HFFc6 (cell line): Measurements from ENCODE around the gene LIG1. TPM values are rescaled to one million over a fixed set of nuclear protein-coding genes. Genes with fewer than 3 reads are reported as not detected.

Source experiments
- DNase-seq: peaks from one replicate; pipeline ENCODE4 v3.0.0-alpha.2; 2018
- H3K27ac Mint-ChIP-seq: 2 replicates; pipeline ENCODE4 v1.8.0; 2020; ENCODE audit warnings: mild to moderate bottlenecking, mixed read lengths
- H3K27me3 Mint-ChIP-seq: 2 replicates; pipeline ENCODE4 v1.8.0; 2021; ENCODE audit warnings: mild to moderate bottlenecking, moderate library complexity, mixed read lengths; ENCODE audit not compliant: insufficient read depth
- H3K36me3 Mint-ChIP-seq: 2 replicates; pipeline ENCODE4 v1.8.0; 2021; ENCODE audit warnings: low read depth, mixed read lengths
- H3K4me1 Mint-ChIP-seq: 2 replicates; pipeline ENCODE4 v1.8.0; 2020; ENCODE audit warnings: low read depth, mixed read lengths
- H3K4me3 Mint-ChIP-seq: 2 replicates; pipeline ENCODE4 v1.8.0; 2020; ENCODE audit warnings: mild to moderate bottlenecking, moderate library complexity, mixed read lengths
- H3K9me3 Mint-ChIP-seq: 2 replicates; pipeline ENCODE4 v1.8.0; 2020; ENCODE audit warnings: mild to moderate bottlenecking, mixed read lengths
- total RNA-seq, 6 experiments: library from RNA; stranded (reverse); fragmentation: NEBNext Ultra II Directional; extraction: Animal tissue kit (Norgen Biotek cat#: 25700); gene quantifications; 2 replicates in 1 of 6; 3 replicates in 5 of 6; pipeline ENCODE4 v1.2.3, GENCODE V29; 2021
- TF ChIP-seq, protein P1 (sequence below): fragments of 200-600 bp; sonication (generic); IDR thresholded peaks from 2 replicates; pipeline ENCODE4 v1.5.0; 2021; ENCODE audit warnings: antibody characterized with exemption, mild to moderate bottlenecking

The LIG1 gene
- total RNA-seq, 6 experiments from 2014 or later = 25.9 to 55.8 (median 48.1) TPM

DNA sequence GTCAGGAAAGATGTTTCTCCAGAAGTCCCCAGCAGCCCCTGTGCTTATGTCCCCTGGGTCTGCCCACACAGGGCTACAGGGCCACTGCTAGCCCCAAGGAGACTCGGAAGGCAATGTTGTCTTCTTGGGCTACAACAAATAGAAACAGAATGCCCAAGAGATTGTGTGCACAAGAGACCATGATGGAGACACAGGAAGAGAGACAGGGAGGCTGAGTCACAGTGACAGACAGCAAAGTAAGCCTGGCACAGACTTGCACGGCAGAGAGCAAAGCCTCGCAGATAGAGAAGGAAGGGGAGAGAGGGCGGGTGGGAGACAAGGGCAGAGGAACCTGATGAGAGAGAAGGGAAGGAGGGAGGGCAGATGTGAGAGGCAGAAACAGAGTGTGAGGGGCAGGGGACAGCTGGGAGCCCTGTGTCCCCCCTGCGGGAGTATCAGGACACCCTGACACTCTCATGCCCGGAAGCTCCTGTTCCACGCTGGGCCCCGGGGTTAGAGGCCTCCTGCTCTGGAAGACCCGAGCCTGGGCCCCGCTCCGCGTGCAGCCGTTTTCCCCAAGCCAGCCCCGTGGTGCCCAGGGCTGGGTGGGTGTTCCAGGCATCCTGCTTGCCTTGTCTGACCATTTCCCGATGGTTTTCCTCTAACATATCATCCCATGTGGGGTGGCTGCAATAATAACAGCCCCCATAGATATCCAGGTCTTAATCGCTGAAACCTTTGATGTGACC lies 56.8 kb downstream of the LIG1 start:
- Mint-ChIP-seq H3K4me1 (peaks cover 15% of the 10 kb centered on the region), H3K4me3 (no peak overlapping the region), H3K9me3 (no peaks in the 10 kb centered on the region), H3K36me3 (peaks cover 8% of the 10 kb centered on the region; the same call in 1 of the 2 replicates), H3K27ac (peak overlapping the region; percentile 42), H3K27me3 (no peaks in the 10 kb centered on the region)
- TF ChIP-seq, protein P1, sequence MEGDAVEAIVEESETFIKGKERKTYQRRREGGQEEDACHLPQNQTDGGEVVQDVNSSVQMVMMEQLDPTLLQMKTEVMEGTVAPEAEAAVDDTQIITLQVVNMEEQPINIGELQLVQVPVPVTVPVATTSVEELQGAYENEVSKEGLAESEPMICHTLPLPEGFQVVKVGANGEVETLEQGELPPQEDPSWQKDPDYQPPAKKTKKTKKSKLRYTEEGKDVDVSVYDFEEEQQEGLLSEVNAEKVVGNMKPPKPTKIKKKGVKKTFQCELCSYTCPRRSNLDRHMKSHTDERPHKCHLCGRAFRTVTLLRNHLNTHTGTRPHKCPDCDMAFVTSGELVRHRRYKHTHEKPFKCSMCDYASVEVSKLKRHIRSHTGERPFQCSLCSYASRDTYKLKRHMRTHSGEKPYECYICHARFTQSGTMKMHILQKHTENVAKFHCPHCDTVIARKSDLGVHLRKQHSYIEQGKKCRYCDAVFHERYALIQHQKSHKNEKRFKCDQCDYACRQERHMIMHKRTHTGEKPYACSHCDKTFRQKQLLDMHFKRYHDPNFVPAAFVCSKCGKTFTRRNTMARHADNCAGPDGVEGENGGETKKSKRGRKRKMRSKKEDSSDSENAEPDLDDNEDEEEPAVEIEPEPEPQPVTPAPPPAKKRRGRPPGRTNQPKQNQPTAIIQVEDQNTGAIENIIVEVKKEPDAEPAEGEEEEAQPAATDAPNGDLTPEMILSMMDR = no peak
- DNase-seq = no peak

DNA sequence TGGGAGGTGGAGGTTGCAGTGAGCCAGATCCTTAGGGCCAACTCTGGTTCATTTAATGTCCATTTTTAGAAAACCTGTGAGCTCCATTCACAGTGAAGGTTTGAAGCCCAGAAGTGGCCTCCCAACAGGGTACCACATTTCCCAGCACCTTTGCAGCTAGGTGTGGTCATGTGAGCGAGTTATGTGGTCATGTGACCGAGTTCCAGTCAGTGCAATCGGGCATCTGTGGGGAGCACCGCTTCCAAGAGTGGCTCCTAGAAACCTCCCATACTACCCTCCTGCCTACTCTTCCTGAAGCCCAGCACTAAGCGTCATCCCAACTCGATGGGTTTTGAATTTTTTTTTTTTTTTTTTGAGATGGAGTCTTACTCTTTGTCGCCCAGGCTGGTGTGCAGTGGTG lies 58.9 kb downstream of the LIG1 start:
- DNase-seq = no peak

DNA sequence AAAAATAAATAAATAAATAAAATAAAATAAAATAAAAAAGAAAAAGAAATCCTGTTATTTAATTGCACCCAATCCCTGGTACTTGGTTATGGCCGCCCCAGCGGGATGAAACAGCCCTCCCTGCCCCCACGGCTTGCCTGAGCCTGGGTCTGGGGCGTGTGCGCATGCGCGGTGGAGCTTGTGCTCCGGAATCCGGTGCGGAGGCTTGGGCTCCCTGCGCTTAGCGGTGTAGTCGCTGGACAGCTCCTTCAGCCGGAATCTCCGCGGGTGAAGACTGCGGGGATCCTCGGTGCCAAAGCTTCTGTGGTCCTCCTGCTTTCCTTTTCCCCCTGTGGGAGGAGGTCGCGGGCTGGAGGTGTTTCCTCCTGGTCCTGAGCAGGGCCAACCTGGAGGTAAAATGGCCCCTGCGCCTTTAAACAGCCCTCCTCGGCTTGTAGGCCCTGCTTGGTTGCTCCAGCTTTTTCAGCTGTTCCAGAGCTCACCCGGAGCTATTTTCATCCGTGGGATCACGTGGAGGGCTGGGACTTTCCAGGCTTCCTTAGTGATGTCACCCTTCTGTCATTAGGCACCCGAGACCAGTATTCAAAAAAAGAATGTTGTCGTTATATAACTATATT lies 59.7 kb downstream of the LIG1 start, which contains the start of gene PLA2G4C:
TSS of gene PLA2G4C (minus strand) at position 468 of the 617 bp plus-strand sequence. CDS start 4,288 bp downstream, outside the sequence.
- Mint-ChIP-seq H3K27ac (peak within 1 kb of the TSS; percentile 93), H3K27me3 (no peaks in the 10 kb centered on the region), H3K4me3 (peak within 1 kb of the TSS; percentile 87)

More for the DNA sequence above, 58.9 kb downstream of the LIG1 start:
- Mint-ChIP-seq H3K4me1 (peaks cover 27% of the 10 kb centered on the region), H3K27me3 (no peaks in the 10 kb centered on the region), H3K4me3 (no peak overlapping the region), H3K27ac (peak overlapping the region; percentile 93; the same call in 1 of the 2 replicates), H3K36me3 (no peaks in the 10 kb centered on the region), H3K9me3 (no peaks in the 10 kb centered on the region)
- TF ChIP-seq, protein P1 = no peak

DNA sequence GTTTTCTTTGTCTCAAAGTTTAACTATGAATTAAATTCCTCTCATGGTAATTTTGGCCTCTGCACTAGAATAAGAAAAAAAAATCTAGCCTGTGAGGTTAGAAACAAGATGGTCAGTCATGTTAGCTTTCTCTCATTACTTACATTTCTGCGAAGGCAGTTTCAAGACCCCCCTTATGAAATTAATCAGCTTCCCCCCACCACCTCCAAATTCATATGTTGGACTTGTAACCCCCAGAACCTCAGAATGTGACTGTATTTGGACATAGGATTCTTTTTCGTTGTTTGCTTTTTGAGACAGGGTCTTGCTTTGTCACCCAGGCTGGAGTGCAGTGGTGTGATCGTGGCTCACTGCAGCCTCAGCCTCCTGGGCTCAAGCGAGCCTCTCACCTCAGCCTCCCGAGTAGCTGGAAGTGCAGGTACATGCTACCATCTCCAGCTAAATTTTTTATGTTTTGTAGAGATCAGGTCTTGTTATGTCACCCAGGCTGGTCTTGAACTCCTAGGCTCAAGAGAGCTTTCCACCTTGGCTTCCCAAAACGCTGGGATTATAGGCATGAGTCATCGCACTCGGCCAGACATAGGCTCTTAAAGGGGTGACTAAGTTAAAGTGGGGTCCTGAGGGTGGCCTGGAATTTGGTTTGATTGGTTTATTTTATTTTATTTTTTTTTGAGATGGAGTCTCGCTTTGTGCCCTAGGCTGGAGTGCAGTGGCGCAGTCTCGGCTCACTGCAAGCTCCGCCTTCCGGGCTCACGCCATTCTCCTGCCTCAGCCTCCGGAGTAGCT lies 61.0 kb downstream of the LIG1 start:
- H3K27ac Mint-ChIP-seq = no peak overlapping the region
- H3K36me3 Mint-ChIP-seq = no peaks in the 10 kb centered on the region
- H3K27me3 Mint-ChIP-seq = no peaks in the 10 kb centered on the region
- no peak for DNase-seq
- H3K4me3 Mint-ChIP-seq = no peak overlapping the region; the same call in 1 of the 2 replicates
- no peaks in the 10 kb centered on the region for H3K9me3 Mint-ChIP-seq
- peaks cover 27% of the 10 kb centered on the region for H3K4me1 Mint-ChIP-seq
- TF ChIP-seq, protein P1 = no peak

More for the DNA sequence above, 59.7 kb downstream of the LIG1 start, which contains the start of gene PLA2G4C:
- no peaks in the 10 kb centered on the region for H3K36me3 Mint-ChIP-seq
- no peaks in the 10 kb centered on the region for H3K9me3 Mint-ChIP-seq
- peak; percentile 87 for DNase-seq
- H3K4me1 Mint-ChIP-seq = peaks cover 27% of the 10 kb centered on the region
- TF ChIP-seq, protein P1 = 0 out of 2 replicates have a peak, but pooled peaks have one; percentile 9

DNA sequence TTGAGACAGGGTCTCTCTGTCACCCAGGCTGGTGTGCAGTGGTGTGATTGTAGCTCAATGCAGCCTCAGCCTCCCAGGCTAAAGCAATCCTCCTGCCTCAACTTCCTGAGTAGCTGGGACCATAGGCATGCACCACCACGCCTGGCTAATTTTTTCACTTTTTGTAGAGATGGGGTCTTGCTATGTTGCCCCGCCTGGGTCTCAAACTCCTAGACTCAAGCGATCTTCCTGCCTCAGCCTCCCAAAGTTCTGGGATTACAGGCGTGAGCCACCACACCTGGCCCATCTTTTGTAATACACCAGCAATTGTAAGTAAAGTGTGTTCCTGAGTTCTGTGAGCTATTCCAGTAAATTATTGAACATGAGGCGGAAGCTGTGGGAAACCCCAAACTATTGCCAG lies 66.2 kb downstream of the LIG1 start:
- no peak overlapping the region for H3K4me3 Mint-ChIP-seq
- H3K27ac Mint-ChIP-seq = no peak overlapping the region
- no peaks in the 10 kb centered on the region for H3K36me3 Mint-ChIP-seq
- TF ChIP-seq, protein P1 = no peak
- DNase-seq = no peak
- no peaks in the 10 kb centered on the region for H3K9me3 Mint-ChIP-seq
- peaks cover 19% of the 10 kb centered on the region for H3K4me1 Mint-ChIP-seq
- H3K27me3 Mint-ChIP-seq = no peaks in the 10 kb centered on the region; the same call in 1 of the 2 replicates
